Endothelial cell of umbilical vein (primary cell): ENCODE data around the gene TRPV6. TPM values are rescaled to one million over a fixed set of nuclear protein-coding genes. Genes with fewer than 3 reads are reported as not detected.

Source experiments
- BruUV-seq: library from RNA; stranded (reverse); fragments of 400-500 nt; replicated peaks from 2 replicates; lab custom pipeline; 2021; lab: Mats Ljungman, UMichigan
- CTCF ChIA-PET: fragments of 300-600, 350-600 bp; sonication (Branson Sonifier 250); formaldehyde crosslinking; loops from one replicate; lab custom pipeline; 2021; ENCODE audit warnings: antibody characterized with exemption, inconsistent platforms; lab: Charles Lee
- POLR2A ChIA-PET: fragments of 300-600, 350-600 bp; sonication (Branson Sonifier 250); formaldehyde crosslinking; loops from one replicate; lab custom pipeline; 2021; ENCODE audit warnings: antibody characterized with exemption, inconsistent platforms; lab: Charles Lee
- DNase-seq: peaks from one replicate; pipeline ENCODE4 v3.0.0-alpha.2; 2011; ENCODE audit warnings: low read depth, low spot score
- FAIRE-seq: peaks from 2 replicates; lab custom pipeline; 2011; peaks lifted over from hg19 to GRCh38; lab: Jason Lieb, UNC
- H2AFZ ChIP-seq: 2 replicates; pipeline ENCODE4 v1.6.0; 2012; ENCODE audit warnings: low read depth, low read length, control low read depth, inconsistent platforms
- H3K27ac ChIP-seq: 2 replicates; pipeline ENCODE4 v1.5.1; 2011; ENCODE audit warnings: low read depth, mild to moderate bottlenecking, control low read depth, low read length, moderate library complexity; ENCODE audit not compliant: insufficient read depth
- H3K27me3 ChIP-seq, 2 experiments: 2 replicates each; pipeline versions ENCODE4 v1.6.0 to v1.6.1; 2011; ENCODE audit warnings: low read length in 2 of 2, mixed read lengths in 1 of 2; ENCODE audit not compliant: control insufficient read depth in 2 of 2, insufficient read depth in 2 of 2
- H3K36me3 ChIP-seq, 2 experiments: 2 replicates in 1 of 2; 3 replicates in 1 of 2; pipeline ENCODE4 v1.5.1; 2011; ENCODE audit warnings: low read length in 2 of 2, mild to moderate bottlenecking in 1 of 2, moderate library complexity in 1 of 2; ENCODE audit not compliant: control insufficient read depth in 2 of 2, insufficient read depth in 2 of 2; ENCODE audit errors: extremely low read depth in 1 of 2
- H3K4me1 ChIP-seq: 3 replicates; pipeline ENCODE4 v1.5.1; 2011; ENCODE audit warnings: mild to moderate bottlenecking, low read length; ENCODE audit not compliant: control insufficient read depth, insufficient read depth; ENCODE audit errors: extremely low read depth
- H3K4me2 ChIP-seq: 2 replicates; pipeline ENCODE4 v1.6.1; 2011; ENCODE audit warnings: low read length, control low read depth, mixed read lengths; ENCODE audit not compliant: insufficient read depth
- H3K4me3 ChIP-seq, 3 experiments: fragments of 200-600 bp in 1 of 3; sonication (generic), shearing (Covaris generic) in 1 of 3; replicated peaks in 1 of 3; 2 replicates each; pipeline ENCODE4 v1.5.1; 2011 to 2016; ENCODE audit warnings: control low read depth in 3 of 3, low read length in 3 of 3, mild to moderate bottlenecking in 2 of 3, inconsistent platforms in 1 of 3, low read depth in 1 of 3, moderate library complexity in 1 of 3; ENCODE audit not compliant: insufficient read depth in 1 of 3
- H3K79me2 ChIP-seq: 2 replicates; pipeline ENCODE4 v1.6.0; 2012; ENCODE audit warnings: low read length, inconsistent platforms; ENCODE audit not compliant: control insufficient read depth, insufficient read depth
- H3K9ac ChIP-seq: replicated peaks from 2 replicates; pipeline ENCODE3; 2011; ENCODE audit warnings: low read length, control low read depth; ENCODE audit not compliant: insufficient read depth; ENCODE audit errors: extremely low read depth
- H3K9me1 ChIP-seq: replicated peaks from 3 replicates; pipeline ENCODE4 v1.6.0; 2011; ENCODE audit warnings: mild to moderate bottlenecking, low read length; ENCODE audit not compliant: control insufficient read depth, insufficient read depth; ENCODE audit errors: extremely low read depth
- H3K9me3 ChIP-seq: replicated peaks from 2 replicates; pipeline ENCODE4 v1.5.1; 2012; ENCODE audit warnings: low read length, inconsistent platforms; ENCODE audit not compliant: control insufficient read depth, insufficient read depth
- H4K20me1 ChIP-seq: replicated peaks from 2 replicates; pipeline ENCODE3; 2011; ENCODE audit warnings: mild to moderate bottlenecking, low read length; ENCODE audit not compliant: control insufficient read depth, insufficient read depth; ENCODE audit errors: extremely low read depth
- CTCF ChIP-seq, 2 donors: IDR thresholded peaks; 1 replicate in 1 of 2; 2 replicates in 1 of 2; pipeline ENCODE4 v1.5.1; 2011; ENCODE audit warnings: low read length in 2 of 2, mild to moderate bottlenecking in 2 of 2, moderate library complexity in 2 of 2, control low read depth in 1 of 2, inconsistent platforms in 1 of 2, low read depth in 1 of 2; ENCODE audit not compliant: insufficient read depth in 1 of 2; ENCODE audit errors: extremely low read depth in 1 of 2
- EZH2 ChIP-seq: IDR thresholded peaks from 2 replicates; pipeline ENCODE4 v1.6.1; 2012; ENCODE audit warnings: borderline replicate concordance, low read depth, mild to moderate bottlenecking, moderate library complexity, low read length, inconsistent platforms; ENCODE audit not compliant: severe bottlenecking
- FOS ChIP-seq: IDR thresholded peaks from 2 replicates; pipeline ENCODE4 v1.6.1; 2011; ENCODE audit warnings: mild to moderate bottlenecking, low read length, moderate library complexity, borderline replicate concordance; ENCODE audit not compliant: insufficient read depth
- GATA2 ChIP-seq: IDR thresholded peaks from 2 replicates; pipeline ENCODE4 v1.7.0; 2011; ENCODE audit warnings: low read depth, mild to moderate bottlenecking, moderate library complexity, mixed read lengths, low read length; ENCODE audit not compliant: insufficient read length, insufficient read depth
- JUN ChIP-seq: IDR thresholded peaks from 2 replicates; pipeline ENCODE4 v1.6.1; 2011; ENCODE audit warnings: borderline replicate concordance, low read depth; ENCODE audit not compliant: insufficient read length, insufficient read depth
- MAX ChIP-seq: IDR thresholded peaks from 2 replicates; pipeline ENCODE4 v1.6.1; 2011; ENCODE audit not compliant: insufficient read depth, insufficient read length
- MYC ChIP-seq: IDR thresholded peaks from one replicate; pipeline ENCODE4 v1.6.1; 2011; ENCODE audit warnings: mild to moderate bottlenecking, low read depth, low read length
- POLR2A ChIP-seq: IDR thresholded peaks from 2 replicates; pipeline ENCODE4 v1.6.1; 2012; ENCODE audit warnings: low read depth, mild to moderate bottlenecking, control low read depth, low read length
- POLR2AphosphoS5 ChIP-seq: IDR thresholded peaks from 2 replicates; pipeline ENCODE4 v1.6.1; 2012; ENCODE audit warnings: low read depth, mild to moderate bottlenecking, control low read depth, low read length, moderate library complexity; ENCODE audit not compliant: insufficient read depth
- dilution Hi-C: fragments of 300-500 bp; cut with MboI; formaldehyde crosslinking; loops from one replicate; pipeline ENCODE4 v1.15.0; 2019; ENCODE audit warnings: low sequenced_read_pairs; ENCODE audit not compliant: extremely low pct_ligation_motif_present
- intact Hi-C: fragments of 100-400 bp; cut with micrococcal nuclease; formaldehyde crosslinking; loops from one replicate; pipeline ENCODE4 v1.10.0; 2022
- polyA plus RNA-seq, 4 experiments: library from polyadenylated mRNA; depleted of rRNA in 3 of 4; stranded (reverse) in 3 of 4; unstranded in 1 of 4; fragments of >200 nt; gene quantifications; 2 replicates each; pipeline versions ENCODE4 v1.2.1 to v1.2.3, GENCODE V29; 2011 to 2012; ENCODE audit warnings: missing spikeins in 1 of 4
- total RNA-seq: library from RNA; stranded (reverse); gene quantifications from 2 replicates; pipeline ENCODE4 v1.2.3, GENCODE V29; 2021

TRPV6 gene
- total and polyA plus RNA-seq, 2 donors (not counting 3 experiments of a cell fraction or from before 2014, with no cell fraction given) = not detected

GRCh38 chr7:142896741-142897379, 11.3 kb upstream of the TRPV6 start:
- no peaks in the 10 kb centered on the region for H3K9me3 ChIP-seq
- FAIRE-seq = no peak
- no peak for DNase-seq
- H3K9ac ChIP-seq = no peak overlapping the region
- H2AFZ ChIP-seq = no peak overlapping the region
- H3K4me3 ChIP-seq = no peak overlapping the region
- TF ChIP-seq EZH2 = no peak
- TF ChIP-seq MAX = no peak
- TF ChIP-seq POLR2A = no peak
- TF ChIP-seq FOS = no peak
- TF ChIP-seq JUN = no peak
- H3K9me1 ChIP-seq = no peaks in the 10 kb centered on the region
- intact Hi-C loops (no loop called here), dilution Hi-C loops (no loop called here)
- CTCF ChIA-PET = no interaction called here
- H3K4me2 ChIP-seq = no peak overlapping the region
- no peaks in the 10 kb centered on the region for H3K79me2 ChIP-seq
- no peaks in the 10 kb centered on the region for H3K4me1 ChIP-seq
- H4K20me1 ChIP-seq = no peaks in the 10 kb centered on the region
- no peak overlapping the region for H3K27ac ChIP-seq
- POLR2A ChIA-PET = no interaction called here
- no TSS peak for BruUV-seq
- no peaks in the 10 kb centered on the region for H3K36me3 ChIP-seq
- H3K27me3 ChIP-seq = peaks cover 0 to 2% of the 10 kb centered on the region in 2 experiments

GRCh38 chr7:142896151-142896550, 10.6 kb upstream of the TRPV6 start:
- Histone ChIP-seq H3K79me2 (no peaks in the 10 kb centered on the region), H3K4me3 (no peak overlapping the region), H3K9ac (no peak overlapping the region), H3K9me3 (no peaks in the 10 kb centered on the region), H3K36me3 (no peaks in the 10 kb centered on the region), H3K4me1 (no peaks in the 10 kb centered on the region), H4K20me1 (no peaks in the 10 kb centered on the region), H3K27ac (no peak overlapping the region), H3K4me2 (no peak overlapping the region), H3K27me3 (peaks cover 0 to 2% of the 10 kb centered on the region in 2 experiments), H3K9me1 (no peaks in the 10 kb centered on the region), H2AFZ (no peak overlapping the region)
- dilution Hi-C loops = no loop called here
- TF ChIP-seq MAX (no peak), CTCF (IDR thresholded peaks at IDR 0.05; ENCODE audit: extremely low read depth in 1 of 2, insufficient read depth in 1 of 2, low read depth in 1 of 2, low read length in 2 of 2) (no peak), EZH2 (no peak), MYC (no peak), FOS (no peak), JUN (no peak), GATA2 (no peak), POLR2AphosphoS5 (no peak), POLR2A (no peak)
- no peak for FAIRE-seq
- intact Hi-C loops = no loop called here
- POLR2A ChIA-PET = no interaction called here
- CTCF ChIA-PET = interaction anchor here (1.3 kb wide), 1 partner anchor 74 kb away, joined by 3 read pairs; no protein-coding TSS in a partner anchor
- BruUV-seq = no TSS peak
- no peak for DNase-seq
